Activated B cell treated with CpG ODN at 0.5 μM for 24 hours (primary cell): ENCODE measurements around the gene HHAT. TPM values are rescaled to one million over a fixed set of nuclear protein-coding genes. Genes with fewer than 3 reads are reported as not detected.

Source experiments
- ATAC-seq: fragments of 200-7000 bp; cut with Tn5 transposase; one replicate; pipeline ENCODE4 v1.10.0; 2021; ENCODE audit warnings: low read depth, mild to moderate bottlenecking, moderate library complexity
- CTCF ChIA-PET: fragments of 350-600 bp; sonication (Branson Sonifier 250); formaldehyde crosslinking; loops from one replicate; lab custom pipeline; 2021; ENCODE audit warnings: antibody characterized with exemption; lab: Charles Lee
- POLR2A ChIA-PET: fragments of 350-600 bp; sonication (Branson Sonifier 250); formaldehyde crosslinking; loops from one replicate; lab custom pipeline; 2021; ENCODE audit warnings: antibody characterized with exemption; lab: Charles Lee
- DNase-seq: peaks from one replicate; pipeline ENCODE4 v3.0.0; 2022
- H3K27ac Mint-ChIP-seq: one replicate; pipeline ENCODE4 v1.8.0; 2020; ENCODE audit warnings: mixed read lengths
- H3K27me3 Mint-ChIP-seq: one replicate; pipeline ENCODE4 v1.8.0; 2021; ENCODE audit warnings: mixed read lengths
- H3K36me3 Mint-ChIP-seq: one replicate; pipeline ENCODE4 v1.8.0; 2021; ENCODE audit warnings: low read depth, mixed read lengths
- H3K4me1 Mint-ChIP-seq: one replicate; pipeline ENCODE4 v1.8.0; 2021; ENCODE audit warnings: mixed read lengths
- H3K4me3 Mint-ChIP-seq: one replicate; pipeline ENCODE4 v1.8.0; 2020; ENCODE audit warnings: mild to moderate bottlenecking, mixed read lengths
- H3K9me3 Mint-ChIP-seq: one replicate; pipeline ENCODE4 v1.8.0; 2020; ENCODE audit warnings: mixed read lengths
- intact Hi-C: fragments of 100-400 bp; cut with micrococcal nuclease; formaldehyde crosslinking; loops from one replicate; pipeline ENCODE4 v1.15.1; 2024
- total RNA-seq: library from RNA; stranded (reverse); gene quantifications from 2 replicates; pipeline ENCODE4 v1.2.3, GENCODE V29; 2022
- TF ChIP-seq, protein P1 (sequence below): fragments of 200-600 bp; IDR thresholded peaks from one replicate; pipeline ENCODE4 v1.8.0; 2022; ENCODE audit warnings: antibody characterized with exemption, mild to moderate bottlenecking

Gene HHAT
- total RNA-seq, 1 donor from 2014 or later = 8.5 TPM

DNA sequence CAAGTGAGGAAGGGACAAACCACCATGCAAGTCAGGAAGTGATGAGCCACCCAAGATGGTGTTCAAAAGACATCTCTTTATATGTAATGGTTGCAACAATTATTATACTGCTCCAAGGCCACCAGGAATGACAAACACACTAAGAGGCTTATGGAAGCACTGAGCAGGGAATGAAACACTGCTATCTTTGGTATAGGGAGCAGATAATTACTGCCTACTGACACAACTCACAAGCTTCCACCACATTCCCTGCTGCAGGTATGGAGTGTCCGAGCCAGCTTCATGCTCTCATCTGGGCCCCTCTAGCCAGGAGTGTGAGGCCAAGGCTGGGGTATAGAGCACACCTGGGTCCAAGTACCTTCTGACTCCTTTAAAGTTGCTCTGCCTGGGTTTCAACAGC, 371.4 kb downstream of the HHAT start:
- no peak for ATAC-seq
- peaks cover 3% of the 10 kb centered on the region for H3K36me3 Mint-ChIP-seq
- intact Hi-C loops = no loop called here

DNA sequence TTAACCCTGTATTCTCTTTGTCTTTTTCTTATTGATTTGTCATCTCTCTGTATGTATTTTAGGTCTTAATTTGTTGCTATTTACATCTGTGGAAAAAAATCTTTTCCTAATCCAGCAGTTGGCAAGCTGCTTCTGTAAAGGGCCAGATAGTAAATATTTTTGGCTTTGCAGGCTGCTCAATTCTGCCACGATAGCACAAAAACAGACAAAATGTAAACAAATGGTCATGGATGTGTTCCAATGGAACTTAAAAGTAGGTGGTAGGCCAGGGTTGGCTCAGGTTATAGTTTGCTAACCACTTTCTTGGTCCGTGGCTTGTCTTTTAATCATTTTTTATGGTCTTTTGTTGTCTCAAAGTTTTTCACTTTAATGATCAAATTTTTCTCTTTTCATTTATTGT, 371.8 kb downstream of the HHAT start:
- TF ChIP-seq, protein P1, sequence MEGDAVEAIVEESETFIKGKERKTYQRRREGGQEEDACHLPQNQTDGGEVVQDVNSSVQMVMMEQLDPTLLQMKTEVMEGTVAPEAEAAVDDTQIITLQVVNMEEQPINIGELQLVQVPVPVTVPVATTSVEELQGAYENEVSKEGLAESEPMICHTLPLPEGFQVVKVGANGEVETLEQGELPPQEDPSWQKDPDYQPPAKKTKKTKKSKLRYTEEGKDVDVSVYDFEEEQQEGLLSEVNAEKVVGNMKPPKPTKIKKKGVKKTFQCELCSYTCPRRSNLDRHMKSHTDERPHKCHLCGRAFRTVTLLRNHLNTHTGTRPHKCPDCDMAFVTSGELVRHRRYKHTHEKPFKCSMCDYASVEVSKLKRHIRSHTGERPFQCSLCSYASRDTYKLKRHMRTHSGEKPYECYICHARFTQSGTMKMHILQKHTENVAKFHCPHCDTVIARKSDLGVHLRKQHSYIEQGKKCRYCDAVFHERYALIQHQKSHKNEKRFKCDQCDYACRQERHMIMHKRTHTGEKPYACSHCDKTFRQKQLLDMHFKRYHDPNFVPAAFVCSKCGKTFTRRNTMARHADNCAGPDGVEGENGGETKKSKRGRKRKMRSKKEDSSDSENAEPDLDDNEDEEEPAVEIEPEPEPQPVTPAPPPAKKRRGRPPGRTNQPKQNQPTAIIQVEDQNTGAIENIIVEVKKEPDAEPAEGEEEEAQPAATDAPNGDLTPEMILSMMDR = no peak
- Mint-ChIP-seq H3K9me3 (no peaks in the 10 kb centered on the region), H3K27ac (no peak overlapping the region), H3K4me3 (no peak overlapping the region), H3K36me3 (peaks cover 3% of the 10 kb centered on the region), H3K4me1 (no peaks in the 10 kb centered on the region), H3K27me3 (peaks cover under 1% of the 10 kb centered on the region)
- ATAC-seq = no peak
- ChIA-PET POLR2A (no interaction called here), CTCF (no interaction called here)
- intact Hi-C loops = no loop called here
- DNase-seq = no peak

More for the DNA sequence above, 371.4 kb downstream of the HHAT start:
- ChIA-PET CTCF (no interaction called here), POLR2A (no interaction called here)
- Mint-ChIP-seq H3K27me3 (peaks cover 2% of the 10 kb centered on the region), H3K9me3 (no peaks in the 10 kb centered on the region), H3K4me3 (no peak overlapping the region), H3K27ac (no peak overlapping the region), H3K4me1 (no peaks in the 10 kb centered on the region)
- TF ChIP-seq, protein P1 = no peak
- no peak for DNase-seq

DNA sequence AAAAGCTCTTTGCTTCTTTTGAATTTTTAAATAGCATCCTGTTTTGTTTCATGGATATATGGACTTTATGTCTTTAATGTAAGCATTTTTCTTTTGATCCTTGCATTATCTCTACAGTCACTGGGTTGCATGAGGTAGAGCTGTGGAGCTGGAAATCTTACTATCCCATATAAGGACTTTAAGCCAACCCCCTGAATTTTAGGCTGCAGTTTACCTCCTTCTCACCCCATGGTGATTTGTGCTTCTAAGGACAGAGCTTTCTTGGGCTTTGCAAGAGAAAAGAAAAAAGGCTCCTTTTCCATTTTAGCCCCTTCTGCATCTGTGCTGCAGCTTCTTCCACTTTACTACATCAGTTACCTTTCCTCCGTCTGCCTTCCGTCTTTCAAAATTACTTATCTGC, 373.8 kb downstream of the HHAT start:
- TF ChIP-seq, protein P1 = no peak
- peaks cover 3% of the 10 kb centered on the region for H3K36me3 Mint-ChIP-seq
- H3K4me3 Mint-ChIP-seq = no peak overlapping the region
- H3K27ac Mint-ChIP-seq = no peak overlapping the region
- CTCF ChIA-PET = no interaction called here
- POLR2A ChIA-PET = no interaction called here
- H3K4me1 Mint-ChIP-seq = no peaks in the 10 kb centered on the region
- intact Hi-C loops = no loop called here
- ATAC-seq = no peak
- DNase-seq = no peak
- H3K27me3 Mint-ChIP-seq = no peaks in the 10 kb centered on the region
- no peaks in the 10 kb centered on the region for H3K9me3 Mint-ChIP-seq

DNA sequence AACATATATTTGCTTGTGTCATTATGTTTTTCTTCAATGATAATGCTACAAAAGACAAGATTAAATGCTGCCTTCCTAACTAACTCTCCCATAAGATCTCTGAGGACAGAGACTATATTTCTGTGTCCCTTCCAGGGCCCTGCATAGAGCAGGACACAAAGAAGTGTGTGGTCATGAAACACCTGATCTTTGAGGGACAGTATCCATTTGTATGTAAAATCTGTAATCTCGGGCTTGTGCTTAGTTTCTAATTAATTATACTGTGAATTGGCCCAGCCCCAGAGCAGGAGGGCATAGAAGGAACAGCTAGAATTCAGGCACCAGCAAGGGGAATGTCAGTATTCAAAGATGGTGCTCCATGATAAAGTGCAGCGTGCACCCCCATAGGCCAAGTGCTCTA, 374.9 kb downstream of the HHAT start:
- H3K4me3 Mint-ChIP-seq = no peak overlapping the region
- H3K27me3 Mint-ChIP-seq = no peaks in the 10 kb centered on the region
- H3K36me3 Mint-ChIP-seq = peaks cover 3% of the 10 kb centered on the region
- H3K27ac Mint-ChIP-seq = no peak overlapping the region
- ChIA-PET CTCF (no interaction called here), POLR2A (no interaction called here)
- TF ChIP-seq, protein P1 = no peak
- H3K9me3 Mint-ChIP-seq = no peaks in the 10 kb centered on the region
- DNase-seq = no peak
- no peaks in the 10 kb centered on the region for H3K4me1 Mint-ChIP-seq
- ATAC-seq = no peak
- intact Hi-C loops = no loop called here

DNA sequence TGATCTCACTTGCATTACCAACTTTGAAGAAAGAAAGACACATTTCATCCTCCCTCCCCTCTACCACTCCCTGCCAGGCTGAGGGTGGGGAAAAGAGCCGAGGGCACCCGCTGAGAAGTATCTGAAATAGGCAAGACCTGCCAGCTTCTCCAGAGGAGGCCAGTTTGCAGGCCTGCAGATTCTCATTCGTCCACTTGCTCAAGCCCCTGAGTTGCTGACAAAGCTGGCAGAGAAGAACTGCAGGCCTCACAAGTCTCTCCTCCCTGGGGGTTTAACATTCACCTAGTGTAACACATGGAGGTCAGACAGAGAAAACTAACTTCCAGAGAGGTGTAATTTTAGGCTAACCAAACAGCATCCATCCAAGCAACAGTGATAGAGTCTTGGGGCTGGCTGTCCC, 376.4 kb downstream of the HHAT start:
- TF ChIP-seq, protein P1 = no peak
- Mint-ChIP-seq H3K36me3 (peaks cover 3% of the 10 kb centered on the region), H3K27me3 (no peaks in the 10 kb centered on the region), H3K4me3 (no peak overlapping the region), H3K27ac (no peak overlapping the region), H3K9me3 (no peaks in the 10 kb centered on the region), H3K4me1 (no peaks in the 10 kb centered on the region)
- ChIA-PET POLR2A (no interaction called here), CTCF (no interaction called here)
- intact Hi-C loops = no loop called here
- ATAC-seq (no peak), DNase-seq (no peak)
